IPS-15b (cell line): ENCODE measurements around the gene SUFU.

Experiments
- H3K27me3 ChIP-seq: one replicate; pipeline ENCODE4 v1.6.1; 2013; ENCODE audit warnings: low read length; ENCODE audit not compliant: control insufficient read depth, insufficient read depth
- H3K36me3 ChIP-seq: one replicate; pipeline ENCODE4 v1.6.1; 2013; ENCODE audit warnings: low read length; ENCODE audit not compliant: control insufficient read depth, insufficient read depth
- H3K4me1 ChIP-seq: one replicate; pipeline ENCODE4 v1.6.1; 2013; ENCODE audit warnings: mild to moderate bottlenecking, low read length; ENCODE audit not compliant: control insufficient read depth, insufficient read depth
- H3K4me3 ChIP-seq: one replicate; pipeline ENCODE4 v1.5.1; 2013; ENCODE audit warnings: low read depth, low read length
- H3K9ac ChIP-seq: one replicate; pipeline ENCODE4 v1.6.1; 2013; ENCODE audit warnings: low read depth, mild to moderate bottlenecking, low read length
- H3K9me3 ChIP-seq: one replicate; pipeline ENCODE4 v1.6.1; 2013; ENCODE audit warnings: mild to moderate bottlenecking, low read length; ENCODE audit not compliant: control insufficient read depth, insufficient read depth

Gene SUFU

GRCh38 chr10:102617041-102617440 lies 113.3 kb downstream of the SUFU start:
- no peaks in the 10 kb centered on the region for H3K27me3 ChIP-seq
- no peak overlapping the region for H3K9ac ChIP-seq
- peaks cover 9% of the 10 kb centered on the region for H3K4me1 ChIP-seq
- no peaks in the 10 kb centered on the region for H3K36me3 ChIP-seq
- H3K9me3 ChIP-seq: no peaks in the 10 kb centered on the region
- no peak overlapping the region for H3K4me3 ChIP-seq

GRCh38 chr10:102617816-102618215 lies 114.0 kb downstream of the SUFU start:
- no peaks in the 10 kb centered on the region for H3K9me3 ChIP-seq

GRCh38 chr10:102619281-102619981 lies 115.7 kb downstream of the SUFU start:
- H3K9me3 ChIP-seq: no peaks in the 10 kb centered on the region
- no peaks in the 10 kb centered on the region for H3K27me3 ChIP-seq
- no peaks in the 10 kb centered on the region for H3K36me3 ChIP-seq
- no peak overlapping the region for H3K4me3 ChIP-seq
- no peak overlapping the region for H3K9ac ChIP-seq
- peaks cover 9% of the 10 kb centered on the region for H3K4me1 ChIP-seq

More at GRCh38 chr10:102617816-102618215, 114.0 kb downstream of the SUFU start:
- no peak overlapping the region for H3K4me3 ChIP-seq
- H3K9ac ChIP-seq: no peak overlapping the region
- no peaks in the 10 kb centered on the region for H3K36me3 ChIP-seq
- H3K4me1 ChIP-seq: peaks cover 9% of the 10 kb centered on the region
- H3K27me3 ChIP-seq: no peaks in the 10 kb centered on the region

GRCh38 chr10:102620138-102620590 lies 116.4 kb downstream of the SUFU start:
- no peaks in the 10 kb centered on the region for H3K27me3 ChIP-seq
- H3K36me3 ChIP-seq: no peaks in the 10 kb centered on the region
- peaks cover 6% of the 10 kb centered on the region for H3K4me1 ChIP-seq
- no peaks in the 10 kb centered on the region for H3K9me3 ChIP-seq
- no peak overlapping the region for H3K9ac ChIP-seq
- H3K4me3 ChIP-seq: no peak overlapping the region

GRCh38 chr10:102620591-102621442 lies 117.0 kb downstream of the SUFU start:
- Histone ChIP-seq H3K4me1 (peaks cover 6% of the 10 kb centered on the region), H3K9ac (no peak overlapping the region)

GRCh38 chr10:102621443-102622325 lies 117.9 kb downstream of the SUFU start:
- peaks cover 6% of the 10 kb centered on the region for H3K4me1 ChIP-seq
- no peaks in the 10 kb centered on the region for H3K36me3 ChIP-seq
- no peaks in the 10 kb centered on the region for H3K27me3 ChIP-seq
- H3K4me3 ChIP-seq: no peak overlapping the region
- H3K9me3 ChIP-seq: no peaks in the 10 kb centered on the region
- H3K9ac ChIP-seq: no peak overlapping the region

More at GRCh38 chr10:102620591-102621442, 117.0 kb downstream of the SUFU start:
- no peaks in the 10 kb centered on the region for H3K27me3 ChIP-seq
- no peak overlapping the region for H3K4me3 ChIP-seq
- no peaks in the 10 kb centered on the region for H3K36me3 ChIP-seq
- no peaks in the 10 kb centered on the region for H3K9me3 ChIP-seq

- no peak overlapping the region for H3K9ac ChIP-seq
- no peak overlapping the region for H3K4me3 ChIP-seq
- H3K4me1 ChIP-seq: peaks cover 17% of the 10 kb centered on the region
- no peaks in the 10 kb centered on the region for H3K27me3 ChIP-seq
- H3K36me3 ChIP-seq: no peaks in the 10 kb centered on the region
- H3K9me3 ChIP-seq: no peaks in the 10 kb centered on the region
Measured at GRCh38 chr10:102624094-102624493, 120.3 kb downstream of the SUFU start.

- Histone ChIP-seq H3K27me3 (no peaks in the 10 kb centered on the region), H3K4me1 (peaks cover 23% of the 10 kb centered on the region), H3K36me3 (no peaks in the 10 kb centered on the region), H3K9me3 (no peaks in the 10 kb centered on the region), H3K4me3 (no peak overlapping the region), H3K9ac (no peak overlapping the region)
Measured at GRCh38 chr10:102624751-102625645, 121.2 kb downstream of the SUFU start.

GRCh38 chr10:102626026-102626685 lies 122.4 kb downstream of the SUFU start:
- Histone ChIP-seq H3K27me3 (no peaks in the 10 kb centered on the region), H3K4me3 (no peak overlapping the region), H3K9me3 (no peaks in the 10 kb centered on the region), H3K9ac (no peak overlapping the region), H3K4me1 (peaks cover 33% of the 10 kb centered on the region), H3K36me3 (no peaks in the 10 kb centered on the region)

GRCh38 chr10:102627291-102627735 lies 123.5 kb downstream of the SUFU start:
- Histone ChIP-seq H3K27me3 (no peaks in the 10 kb centered on the region), H3K4me1 (peaks cover 33% of the 10 kb centered on the region), H3K9ac (peak overlapping the region; percentile 76), H3K4me3 (no peak overlapping the region), H3K36me3 (no peaks in the 10 kb centered on the region), H3K9me3 (no peaks in the 10 kb centered on the region)
